Left lung (tissue), 10 donors: Measurements from ENCODE around the gene PLA2G2D. TPM values are rescaled to one million over a fixed set of nuclear protein-coding genes. Genes with fewer than 3 reads are reported as not detected.
A peak's percentile ranks its signal among the peaks of the same experiment; 100 is the strongest.
"Not testable (repeated sequence)": the region's sequence is repeated elsewhere in the genome, so short reads cannot be mapped to it uniquely, and the experiment has no call there.

Experiments
- ATAC-seq: fragments of 200-7000 bp; cut with Tn5 transposase; one replicate; pipeline ENCODE4 v1.9.1; 2020; ENCODE audit warnings: moderate library complexity
- DNase-seq, 4 donors: peaks; one replicate each; pipeline ENCODE4 v3.0.0-alpha.2; 2013 to 2020
- H3K27ac ChIP-seq, 2 donors: fragments of 200-600 bp; sonication (generic) in 1 of 2; one replicate each; pipeline versions ENCODE4 v1.5.0 to v1.8.0; 2020 to 2021
- H3K27me3 ChIP-seq, 2 donors: fragments of 200-600 bp; sonication (generic) in 1 of 2; one replicate each; pipeline versions ENCODE4 v1.5.0 to v1.8.0; 2020 to 2021
- H3K36me3 ChIP-seq, 2 donors: fragments of 200-600 bp; sonication (generic) in 1 of 2; one replicate each; pipeline versions ENCODE4 v1.5.0 to v1.8.0; 2020 to 2021
- H3K4me1 ChIP-seq, 2 donors: fragments of 200-600 bp; one replicate each; pipeline ENCODE4 v1.8.0; 2021
- H3K4me3 ChIP-seq, 2 donors: fragments of 200-600 bp; sonication (generic) in 1 of 2; one replicate each; pipeline versions ENCODE4 v1.5.0 to v1.8.0; 2020 to 2021; ENCODE audit warnings: mild to moderate bottlenecking in 1 of 2
- H3K9me3 ChIP-seq, 2 donors: fragments of 200-600 bp; sonication (generic) in 1 of 2; one replicate each; pipeline versions ENCODE4 v1.5.0 to v1.8.0; 2020 to 2021
- CTCF ChIP-seq, 2 donors: fragments of 200-600 bp; sonication (generic) in 1 of 2; IDR thresholded peaks; one replicate each; pipeline versions ENCODE4 v1.5.0 to v1.8.0; 2021; ENCODE audit warnings: antibody characterized with exemption in 2 of 2
- intact Hi-C, 2 donors: fragments of 100-400 bp; cut with DNase I; formaldehyde crosslinking; loops; one replicate each; pipeline versions ENCODE4 v1.11.2 to v1.14.2; 2022
- polyA plus RNA-seq, 6 donors: library from polyadenylated mRNA; unstranded; fragments of 120-200 nt; gene quantifications; one replicate each; pipeline ENCODE4 v1.2.1, GENCODE V29; 2013; ENCODE audit not compliant: insufficient read length in 6 of 6
- total RNA-seq, 2 donors: library from RNA; stranded (reverse); fragmentation: NEBNext Ultra II Directional; extraction: Animal tissue kit (Norgen Biotek cat#: 25700); gene quantifications; one replicate each; pipeline ENCODE4 v1.2.1, GENCODE V29; 2021
- donor health status: DM: no; HTN: yes; CAD: no.
- donor health status: DM: no; HTN: no; CAD: no.

The PLA2G2D gene
- total and polyA plus RNA-seq, 8 donors: 0.07 to 0.15 (median 0.09) TPM; not detected in 3

- no peak for TF ChIP-seq CTCF (IDR thresholded peaks at IDR 0.05)
- no peak for ATAC-seq
- no peak overlapping the region for H3K4me3 ChIP-seq
These were observed 19.0 kb upstream of the PLA2G2D start for GRCh38 chr1:20138346-20138745.

GRCh38 chr1:20137604-20138003 is 18.3 kb upstream of the PLA2G2D start:
- DNase-seq: peak in 1 of 4 donors; percentile 22
- Histone ChIP-seq H3K27me3 (no peaks in the 10 kb centered on the region), H3K4me3 (no peak overlapping the region), H3K9me3 (no peaks in the 10 kb centered on the region), H3K36me3 (no peaks in the 10 kb centered on the region), H3K27ac (no peak overlapping the region), H3K4me1 (no peaks in the 10 kb centered on the region)
- TF ChIP-seq CTCF (IDR thresholded peaks at IDR 0.05): no peak
- intact Hi-C loops: no loop called here
- no peak for ATAC-seq

More at GRCh38 chr1:20138346-20138745, 19.0 kb upstream of the PLA2G2D start:
- Histone ChIP-seq H3K4me1 (no peaks in the 10 kb centered on the region), H3K27ac (no peak overlapping the region), H3K36me3 (no peaks in the 10 kb centered on the region), H3K27me3 (no peaks in the 10 kb centered on the region), H3K9me3 (no peaks in the 10 kb centered on the region)
- intact Hi-C loops: no loop called here
- DNase-seq: peak in 1 of 4 donors; percentile 10

GRCh38 chr1:20137055-20137454 is 17.7 kb upstream of the PLA2G2D start:
- no peaks in the 10 kb centered on the region for H3K9me3 ChIP-seq
- no peak overlapping the region for H3K4me3 ChIP-seq
- ATAC-seq: peak; percentile 73
- no peaks in the 10 kb centered on the region for H3K4me1 ChIP-seq
- peak in 2 of 4 donors; percentile 34 to 63 for DNase-seq
- H3K36me3 ChIP-seq: no peaks in the 10 kb centered on the region
- H3K27ac ChIP-seq: no peak overlapping the region
- no peak for TF ChIP-seq CTCF (IDR thresholded peaks at IDR 0.05)
- intact Hi-C loops: no loop called here
- H3K27me3 ChIP-seq: no peaks in the 10 kb centered on the region

- no peak for DNase-seq
- Histone ChIP-seq H3K4me1 (no peaks in the 10 kb centered on the region), H3K4me3 (no peak overlapping the region), H3K9me3 (no peaks in the 10 kb centered on the region), H3K27me3 (no peaks in the 10 kb centered on the region), H3K36me3 (no peaks in the 10 kb centered on the region), H3K27ac (no peak overlapping the region)
- no peak for ATAC-seq
- intact Hi-C loops: no loop called here
- TF ChIP-seq CTCF (IDR thresholded peaks at IDR 0.05): no peak
These were observed 16.9 kb upstream of the PLA2G2D start for GRCh38 chr1:20136249-20136648.

- intact Hi-C loops: no loop called here
- Histone ChIP-seq H3K4me1 (no peaks in the 10 kb centered on the region), H3K27ac (no peak overlapping the region), H3K27me3 (no peaks in the 10 kb centered on the region), H3K36me3 (no peaks in the 10 kb centered on the region), H3K4me3 (no peak overlapping the region), H3K9me3 (peaks cover 0 to 2% of the 10 kb centered on the region in 2 donors)
- ATAC-seq (no peak), DNase-seq (no peak)
- no peak for TF ChIP-seq CTCF (IDR thresholded peaks at IDR 0.05)
These were observed 15.7 kb upstream of the PLA2G2D start for GRCh38 chr1:20134995-20135394.

- ATAC-seq, H3K27me3 ChIP-seq, H3K9me3 ChIP-seq, H3K36me3 ChIP-seq, H3K4me3 ChIP-seq, H3K27ac ChIP-seq, DNase-seq, H3K4me1 ChIP-seq, intact Hi-C loops: not testable (repeated sequence)
These were observed 11.2 kb upstream of the PLA2G2D start for GRCh38 chr1:20130518-20130917.
